Testis (tissue), 3 donors: ENCODE data around the gene KAT6B. TPM values are rescaled to one million over a fixed set of nuclear protein-coding genes. Genes with fewer than 3 reads are reported as not detected.
"Not testable (repeated sequence)": the region's sequence is repeated elsewhere in the genome, so short reads cannot be mapped to it uniquely, and the experiment has no call there.

ENCODE experiments used
- DNase-seq: peaks from one replicate; pipeline ENCODE4 v3.0.0-alpha.2; 2019
- H3K27ac ChIP-seq, 2 donors: fragments of 200-600 bp; sonication (generic); one replicate each; pipeline ENCODE4 v1.5.1; 2019
- H3K27me3 ChIP-seq: fragments of 200-600 bp; sonication (generic); one replicate; pipeline ENCODE4 v1.5.1; 2019
- H3K36me3 ChIP-seq: fragments of 200-600 bp; sonication (generic); one replicate; pipeline ENCODE4 v1.5.1; 2017; ENCODE audit warnings: low read depth; ENCODE audit errors: missing control alignments
- H3K4me1 ChIP-seq: fragments of 200-600 bp; sonication (generic); one replicate; pipeline ENCODE4 v1.5.1; 2019
- H3K4me3 ChIP-seq, 2 donors: fragments of 200-600 bp; sonication (generic); one replicate each; pipeline ENCODE4 v1.5.1; 2017 to 2019
- H3K9me3 ChIP-seq: fragments of 200-600 bp; sonication (generic); one replicate; pipeline ENCODE4 v1.5.1; 2017
- POLR2A ChIP-seq: fragments of 450-650 bp; IDR thresholded peaks from one replicate; pipeline ENCODE4 v1.6.1; 2017; ENCODE audit warnings: antibody characterized with exemption, mild to moderate bottlenecking, moderate library complexity
- WGBS, 2 donors: methylation state at CpG; one replicate each; pipeline ENCODE4 v1.1.5; 2018; 5-methylcytosine and 5-hydroxymethylcytosine counted together
- intact Hi-C: fragments of 100-400 bp; cut with DNase I; formaldehyde crosslinking; loops from one replicate; pipeline ENCODE4 v1.15.1; 2023; ENCODE audit warnings: low total_unique reads
- polyA plus RNA-seq: library from polyadenylated mRNA; stranded (reverse); fragments of 350-450 nt; fragmentation: Illumina TruSeq; extraction: RNeasy Lipid Tissue Mini Kit (QIAGEN cat#74804); gene quantifications from one replicate; pipeline ENCODE4 v1.2.3, GENCODE V29; 2014; ENCODE audit warnings: low read depth, low replicate concordance; ENCODE audit not compliant: insufficient read depth
- total RNA-seq, 2 donors: library from RNA; depleted of rRNA; stranded (reverse); fragments of >200 nt; gene quantifications; one replicate each; pipeline ENCODE4 v1.2.3, GENCODE V29; 2016
- TF ChIP-seq, protein P1 (sequence below), 3 experiments: fragments of 450-650 bp in 2 of 3; fragments of 200-600 bp in 1 of 3; sonication (generic) in 1 of 3; IDR thresholded peaks; one replicate each; pipeline ENCODE4 v1.5.1; 2016 to 2019; ENCODE audit warnings: antibody characterized with exemption in 3 of 3, mild to moderate bottlenecking in 2 of 3, moderate library complexity in 1 of 3

Gene KAT6B
- total and polyA plus RNA-seq, 3 donors from 2014 or later = 23.9 to 109 (median 106) TPM

DNA sequence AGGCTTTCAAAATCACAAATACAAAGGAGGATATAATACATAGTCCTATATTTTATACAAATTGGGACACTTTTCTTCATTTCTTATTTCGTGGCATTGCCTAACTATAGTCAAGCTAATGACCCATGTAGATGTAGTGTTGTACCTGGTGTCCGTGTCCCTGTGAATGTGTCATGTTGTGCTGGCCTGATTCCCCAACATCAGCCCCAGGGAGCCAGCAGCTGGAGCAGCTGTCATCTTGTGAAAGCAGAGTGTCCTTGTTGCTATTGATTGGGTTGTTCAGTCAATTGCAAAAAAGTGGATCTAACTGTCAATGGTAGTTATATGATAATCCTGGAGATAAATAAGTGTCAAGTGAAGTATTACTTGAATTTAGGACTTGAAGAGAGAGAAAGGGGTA, 86.3 kb downstream of the KAT6B start:
- intact Hi-C loops = no loop called here
- Histone ChIP-seq H3K4me3 (no peak overlapping the region), H3K4me1 (peaks cover 33% of the 10 kb centered on the region), H3K27me3 (no peaks in the 10 kb centered on the region), H3K27ac (peak overlapping the region in 1 of 2 donors; percentile 79), H3K9me3 (no peaks in the 10 kb centered on the region), H3K36me3 (no peaks in the 10 kb centered on the region)
- TF ChIP-seq, protein P1, sequence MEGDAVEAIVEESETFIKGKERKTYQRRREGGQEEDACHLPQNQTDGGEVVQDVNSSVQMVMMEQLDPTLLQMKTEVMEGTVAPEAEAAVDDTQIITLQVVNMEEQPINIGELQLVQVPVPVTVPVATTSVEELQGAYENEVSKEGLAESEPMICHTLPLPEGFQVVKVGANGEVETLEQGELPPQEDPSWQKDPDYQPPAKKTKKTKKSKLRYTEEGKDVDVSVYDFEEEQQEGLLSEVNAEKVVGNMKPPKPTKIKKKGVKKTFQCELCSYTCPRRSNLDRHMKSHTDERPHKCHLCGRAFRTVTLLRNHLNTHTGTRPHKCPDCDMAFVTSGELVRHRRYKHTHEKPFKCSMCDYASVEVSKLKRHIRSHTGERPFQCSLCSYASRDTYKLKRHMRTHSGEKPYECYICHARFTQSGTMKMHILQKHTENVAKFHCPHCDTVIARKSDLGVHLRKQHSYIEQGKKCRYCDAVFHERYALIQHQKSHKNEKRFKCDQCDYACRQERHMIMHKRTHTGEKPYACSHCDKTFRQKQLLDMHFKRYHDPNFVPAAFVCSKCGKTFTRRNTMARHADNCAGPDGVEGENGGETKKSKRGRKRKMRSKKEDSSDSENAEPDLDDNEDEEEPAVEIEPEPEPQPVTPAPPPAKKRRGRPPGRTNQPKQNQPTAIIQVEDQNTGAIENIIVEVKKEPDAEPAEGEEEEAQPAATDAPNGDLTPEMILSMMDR (IDR thresholded peaks at IDR 0.05) = no peak
- no peak for TF ChIP-seq POLR2A
- 87 to 91% methylated on average over 2 of the region's 2 CpGs for WGBS, 2 donors
- DNase-seq = no peak

DNA sequence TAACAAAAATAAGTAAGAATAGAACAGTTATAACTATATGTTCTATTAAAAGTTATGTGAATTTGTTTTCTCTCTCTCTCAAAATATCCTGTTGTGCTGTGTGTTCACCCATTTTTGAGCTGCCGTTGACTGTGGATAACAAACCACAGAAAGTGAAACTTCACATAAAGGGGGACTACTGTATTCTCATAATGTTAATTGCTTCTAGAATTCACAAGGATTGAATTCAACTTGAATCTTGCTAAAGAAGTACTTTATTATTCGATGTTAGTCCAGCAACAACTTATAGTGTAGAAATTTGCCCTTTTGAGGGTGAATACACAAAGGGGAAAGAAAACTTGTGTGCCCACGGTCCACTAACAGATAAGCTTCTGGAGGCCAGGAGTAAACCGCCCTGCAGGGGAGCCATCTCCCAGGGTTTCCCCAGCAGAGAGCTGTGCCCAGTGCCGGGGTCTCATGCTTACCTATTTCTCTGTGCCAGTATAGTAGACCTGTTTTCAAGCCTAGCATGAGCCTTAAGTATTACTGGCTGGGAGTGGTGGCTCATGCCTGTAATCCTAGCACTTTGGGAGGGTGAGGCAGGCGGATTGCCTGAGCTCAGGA, 87.1 kb downstream of the KAT6B start:
- 67 to 76% methylated on average over 6 of the region's 6 CpGs for WGBS, 2 donors
- no peaks in the 10 kb centered on the region for H3K27me3 ChIP-seq
- H3K9me3 ChIP-seq = no peaks in the 10 kb centered on the region
- no peak overlapping the region for H3K4me3 ChIP-seq
- H3K4me1 ChIP-seq = peaks cover 36% of the 10 kb centered on the region
- no peaks in the 10 kb centered on the region for H3K36me3 ChIP-seq
- peak overlapping the region; percentile 57 to 79 for H3K27ac ChIP-seq
- DNase-seq = no peak
- TF ChIP-seq, protein P1 (IDR thresholded peaks at IDR 0.05) = no peak
- no peak for TF ChIP-seq POLR2A
- intact Hi-C loops = no loop called here

DNA sequence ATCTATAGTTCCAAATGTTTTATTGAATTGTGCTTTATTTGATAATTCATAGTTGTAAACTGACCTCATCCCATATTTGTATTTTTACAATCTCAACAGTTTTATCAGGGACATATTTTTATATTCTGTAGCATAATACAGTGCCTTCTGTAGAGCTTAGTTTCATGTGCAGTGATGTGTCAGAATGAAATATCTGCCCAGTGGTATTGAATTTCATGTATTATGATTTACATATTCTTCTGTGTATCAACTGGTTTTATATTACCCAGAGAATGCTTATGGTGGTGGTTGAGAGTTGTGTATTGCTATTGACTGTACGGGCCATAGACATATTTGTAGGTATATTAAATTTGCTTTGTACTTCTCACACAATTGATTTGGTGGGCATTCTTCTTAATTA, 89.9 kb downstream of the KAT6B start:
- 90 to 96% methylated on average over 1 of the region's 1 CpG for WGBS, 2 donors
- H3K36me3 ChIP-seq = no peaks in the 10 kb centered on the region
- TF ChIP-seq, protein P1 (IDR thresholded peaks at IDR 0.05) = no peak
- TF ChIP-seq POLR2A = no peak

DNA sequence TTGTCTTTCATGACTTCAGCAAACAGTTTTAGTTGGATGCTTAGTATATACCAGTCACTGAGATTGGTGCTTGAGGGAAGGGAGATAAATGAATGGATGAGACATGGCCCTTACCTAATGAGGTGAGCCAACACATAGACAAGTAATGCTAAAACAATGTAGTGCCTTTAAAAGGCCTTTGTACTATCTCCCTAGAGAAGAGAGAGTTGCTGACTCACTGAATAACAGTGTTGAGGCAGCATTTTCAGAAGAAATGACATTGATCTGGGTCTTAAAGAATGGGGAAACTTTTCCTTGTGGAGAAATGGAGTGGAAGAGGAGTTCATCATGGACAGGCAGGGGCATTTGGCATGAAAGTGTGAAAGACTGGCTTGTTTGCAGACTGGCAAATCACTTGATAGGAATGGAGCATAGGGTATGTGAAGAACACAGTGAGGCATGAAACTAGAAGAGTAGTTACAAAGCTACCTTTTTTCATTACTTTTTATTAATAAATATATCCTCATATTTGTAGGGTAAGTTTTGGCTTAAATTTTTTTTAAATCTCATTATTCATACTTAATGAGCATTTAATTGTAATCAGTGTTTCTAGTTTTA, 91.2 kb downstream of the KAT6B start:
- peaks cover 51% of the 10 kb centered on the region for H3K4me1 ChIP-seq
- DNase-seq = no peak
- intact Hi-C loops = no loop called here
- peak overlapping the region in 1 of 2 donors; percentile 33 for H3K27ac ChIP-seq
- H3K9me3 ChIP-seq = no peaks in the 10 kb centered on the region
- H3K4me3 ChIP-seq = no peak overlapping the region
- H3K27me3 ChIP-seq = no peaks in the 10 kb centered on the region
- no peak for TF ChIP-seq POLR2A
- TF ChIP-seq, protein P1 (IDR thresholded peaks at IDR 0.05) = no peak
- no peaks in the 10 kb centered on the region for H3K36me3 ChIP-seq

More for the DNA sequence above, 89.9 kb downstream of the KAT6B start:
- Histone ChIP-seq H3K9me3 (no peaks in the 10 kb centered on the region), H3K27me3 (no peaks in the 10 kb centered on the region), H3K27ac (peak overlapping the region in 1 of 2 donors; percentile 47), H3K4me1 (peaks cover 38% of the 10 kb centered on the region), H3K4me3 (no peak overlapping the region)
- intact Hi-C loops = no loop called here
- no peak for DNase-seq

DNA sequence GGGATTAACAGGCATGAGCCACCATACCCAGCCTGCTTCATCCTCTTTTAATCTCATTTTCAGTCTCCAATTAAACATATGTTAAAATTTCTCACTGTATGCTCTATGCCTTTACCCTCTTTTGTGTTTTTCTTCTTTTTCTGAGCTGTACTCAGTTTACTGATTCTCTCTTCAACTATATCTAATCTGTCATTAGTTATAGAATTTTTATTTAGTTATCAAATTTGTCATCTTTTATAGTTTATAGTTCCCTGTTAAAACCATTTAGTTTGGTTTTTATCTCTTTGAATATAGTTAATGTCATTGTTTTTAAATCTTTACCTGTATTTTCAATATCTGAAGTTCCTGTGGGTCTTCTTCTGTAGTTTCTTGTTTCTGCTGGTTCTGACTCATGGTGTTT, 93.3 kb downstream of the KAT6B start:
- intact Hi-C loops = no loop called here

DNA sequence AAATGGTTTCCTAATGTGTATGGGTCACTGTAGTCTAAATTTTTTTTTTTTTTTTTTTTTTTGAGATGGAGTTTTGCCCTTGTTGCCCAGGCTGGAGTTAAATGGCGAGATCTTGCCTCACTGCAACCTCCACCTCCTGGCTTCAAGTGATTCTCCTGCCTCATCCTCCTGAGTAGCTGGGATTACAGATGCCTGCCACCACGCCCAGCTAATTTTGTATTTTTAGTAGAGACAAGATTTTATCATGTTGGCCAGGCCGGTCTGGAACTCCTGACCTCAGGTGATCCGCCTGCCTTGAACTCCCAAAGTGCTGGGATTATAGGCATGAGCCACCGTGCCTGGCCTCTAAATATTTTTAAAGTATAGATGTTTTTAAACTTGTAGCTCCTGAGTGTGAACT, 94.7 kb downstream of the KAT6B start:
- 93 to 95% methylated on average over 5 of the region's 5 CpGs for WGBS, 2 donors
- DNase-seq, intact Hi-C loops, H3K9me3 ChIP-seq, H3K4me3 ChIP-seq, H3K27me3 ChIP-seq, H3K36me3 ChIP-seq: not testable (repeated sequence)
- peak overlapping the region in 1 of 2 donors; percentile 72 for H3K27ac ChIP-seq
- peaks cover 53% of the 10 kb centered on the region for H3K4me1 ChIP-seq

More for the DNA sequence above, 93.3 kb downstream of the KAT6B start:
- H3K27ac ChIP-seq = no peak overlapping the region
- TF ChIP-seq POLR2A = no peak
- TF ChIP-seq, protein P1 (IDR thresholded peaks at IDR 0.05) = no peak
- H3K4me3 ChIP-seq = no peak overlapping the region
- H3K9me3 ChIP-seq = no peaks in the 10 kb centered on the region
- H3K36me3 ChIP-seq = no peaks in the 10 kb centered on the region
- no peaks in the 10 kb centered on the region for H3K27me3 ChIP-seq
- H3K4me1 ChIP-seq = peaks cover 53% of the 10 kb centered on the region
- DNase-seq = no peak
